GM12875 (cell line): ENCODE measurements around the gene KYNU.
A peak's percentile ranks its signal among the peaks of the same experiment; 100 is the strongest.

Source experiments
- H3K4me3 ChIP-seq: one replicate; pipeline ENCODE4 v1.5.1; 2011; ENCODE audit warnings: low read depth, low read length, control low read depth
- TF ChIP-seq, protein P1 (sequence below): IDR thresholded peaks from 2 replicates; pipeline ENCODE4 v1.5.1; 2011; ENCODE audit warnings: low read depth, mild to moderate bottlenecking, control low read depth, inconsistent platforms, low read length, moderate library complexity, borderline replicate concordance; ENCODE audit not compliant: insufficient read depth

KYNU gene

DNA sequence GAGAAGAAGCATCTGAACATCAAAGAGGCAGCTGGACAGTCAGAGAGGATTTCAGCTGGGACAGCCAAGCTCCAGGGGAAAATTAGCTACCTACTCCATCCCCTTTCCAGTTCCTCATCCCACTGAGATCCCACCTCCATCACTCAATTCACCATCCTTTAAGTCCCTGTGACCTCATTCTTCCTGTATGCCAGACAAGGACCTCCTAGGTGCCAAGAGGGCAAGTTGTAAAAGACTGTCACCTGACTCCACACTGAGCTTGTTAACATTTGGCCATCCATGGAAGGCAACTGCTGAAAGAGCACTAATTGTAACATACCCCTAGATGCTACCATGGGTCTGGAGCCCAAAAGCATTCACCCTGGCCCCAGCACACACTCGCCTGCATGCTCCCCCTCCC, 97.8 kb downstream of the KYNU start:
- no peak overlapping the region for H3K4me3 ChIP-seq
- TF ChIP-seq, protein P1, sequence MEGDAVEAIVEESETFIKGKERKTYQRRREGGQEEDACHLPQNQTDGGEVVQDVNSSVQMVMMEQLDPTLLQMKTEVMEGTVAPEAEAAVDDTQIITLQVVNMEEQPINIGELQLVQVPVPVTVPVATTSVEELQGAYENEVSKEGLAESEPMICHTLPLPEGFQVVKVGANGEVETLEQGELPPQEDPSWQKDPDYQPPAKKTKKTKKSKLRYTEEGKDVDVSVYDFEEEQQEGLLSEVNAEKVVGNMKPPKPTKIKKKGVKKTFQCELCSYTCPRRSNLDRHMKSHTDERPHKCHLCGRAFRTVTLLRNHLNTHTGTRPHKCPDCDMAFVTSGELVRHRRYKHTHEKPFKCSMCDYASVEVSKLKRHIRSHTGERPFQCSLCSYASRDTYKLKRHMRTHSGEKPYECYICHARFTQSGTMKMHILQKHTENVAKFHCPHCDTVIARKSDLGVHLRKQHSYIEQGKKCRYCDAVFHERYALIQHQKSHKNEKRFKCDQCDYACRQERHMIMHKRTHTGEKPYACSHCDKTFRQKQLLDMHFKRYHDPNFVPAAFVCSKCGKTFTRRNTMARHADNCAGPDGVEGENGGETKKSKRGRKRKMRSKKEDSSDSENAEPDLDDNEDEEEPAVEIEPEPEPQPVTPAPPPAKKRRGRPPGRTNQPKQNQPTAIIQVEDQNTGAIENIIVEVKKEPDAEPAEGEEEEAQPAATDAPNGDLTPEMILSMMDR, result no peak

DNA sequence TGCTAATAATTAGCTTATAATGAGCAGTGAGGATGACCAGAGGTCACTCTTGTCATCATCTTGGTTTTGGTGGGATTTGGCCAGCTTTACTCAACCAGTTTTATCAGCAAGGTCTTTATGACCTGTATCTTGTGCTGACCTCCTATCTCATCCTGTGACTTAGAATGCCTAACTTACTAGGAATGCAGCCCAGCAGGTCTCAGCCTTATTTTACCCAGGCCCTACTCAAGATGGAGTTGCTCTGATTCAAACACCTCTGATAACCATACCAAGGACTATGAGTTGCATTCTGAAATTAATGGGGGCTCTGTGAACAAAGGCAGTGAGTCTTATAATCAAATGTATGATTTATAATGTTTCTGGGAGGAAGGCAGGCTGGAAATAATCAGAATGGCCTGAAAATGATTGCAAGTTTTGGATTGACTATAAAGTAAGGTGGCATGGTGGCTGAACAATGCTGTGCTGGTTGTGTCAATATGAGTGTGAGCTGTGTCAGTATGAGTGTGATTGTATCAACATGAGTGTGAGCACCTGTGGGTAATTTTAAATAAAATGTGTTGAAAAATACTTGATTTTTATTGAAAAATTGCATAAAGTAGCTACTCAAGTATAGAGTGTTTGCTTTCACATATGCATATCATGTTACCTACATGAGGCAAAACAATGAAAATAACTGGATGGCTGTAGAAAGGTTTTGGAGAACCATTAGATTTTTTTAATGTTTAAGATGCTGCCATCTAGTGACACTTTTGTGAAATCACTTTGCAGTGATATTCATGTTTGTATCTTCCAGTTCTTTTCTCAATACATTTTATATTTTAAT, 103.0 kb downstream of the KYNU start:
- TF ChIP-seq, protein P1, result peak; percentile 27; the same call in 1 of the 2 replicates
- no peak overlapping the region for H3K4me3 ChIP-seq

DNA sequence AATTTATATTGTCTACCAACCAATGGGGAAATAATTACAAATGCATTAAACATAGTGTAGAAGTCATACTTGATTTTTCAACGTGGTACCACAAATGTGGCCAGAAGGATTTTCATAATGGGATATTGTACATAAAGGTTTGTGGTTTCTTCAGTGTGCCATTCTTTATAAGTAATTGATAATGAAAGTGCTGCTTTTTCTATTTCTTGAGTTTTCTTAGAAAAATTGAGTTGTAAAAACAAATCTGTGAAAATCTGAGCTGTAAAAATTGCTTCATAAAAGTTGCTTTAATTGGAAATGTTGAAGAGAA, 103.6 kb downstream of the KYNU start:
- TF ChIP-seq, protein P1, result no peak
- no peak overlapping the region for H3K4me3 ChIP-seq

DNA sequence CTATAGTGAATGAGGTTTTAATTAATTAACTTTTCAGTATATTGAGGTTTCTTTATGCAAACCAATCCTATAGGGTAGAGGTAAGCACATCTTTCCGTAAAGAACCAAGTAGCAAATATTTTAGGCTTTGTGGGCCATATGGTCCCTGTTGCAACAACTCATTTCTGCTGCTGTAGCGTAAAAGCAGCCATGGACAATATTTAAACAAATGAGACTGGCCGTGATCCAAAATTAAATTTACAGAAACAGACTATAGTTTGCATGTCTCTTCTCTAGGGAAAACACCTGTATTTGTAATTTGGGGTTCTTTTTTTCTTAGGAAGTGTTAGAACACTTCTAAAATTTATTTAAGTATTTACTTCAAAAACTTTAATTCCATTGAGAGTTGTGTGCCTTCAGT, 104.3 kb downstream of the KYNU start:
- TF ChIP-seq, protein P1, result no peak
- H3K4me3 ChIP-seq, result no peak overlapping the region

DNA sequence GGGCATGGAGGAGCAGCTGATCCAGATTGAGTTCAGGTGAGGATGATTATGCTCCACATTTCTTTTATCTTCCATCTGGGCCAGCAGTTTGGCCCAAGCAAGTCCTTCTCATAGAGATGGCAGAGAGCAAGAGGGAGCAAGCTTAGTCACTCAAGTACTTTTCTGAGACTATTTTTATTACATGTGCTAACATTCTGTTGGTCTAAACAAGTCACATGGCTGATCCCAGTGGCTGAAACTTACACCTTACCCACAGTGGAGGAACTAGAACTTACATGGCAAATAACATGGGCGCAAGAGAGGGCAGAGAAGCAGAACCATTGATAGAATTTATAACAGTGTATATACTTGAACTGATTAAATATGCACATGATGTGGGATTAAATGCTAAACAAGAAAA, 105.7 kb downstream of the KYNU start:
- no peak overlapping the region for H3K4me3 ChIP-seq
- TF ChIP-seq, protein P1, result no peak

DNA sequence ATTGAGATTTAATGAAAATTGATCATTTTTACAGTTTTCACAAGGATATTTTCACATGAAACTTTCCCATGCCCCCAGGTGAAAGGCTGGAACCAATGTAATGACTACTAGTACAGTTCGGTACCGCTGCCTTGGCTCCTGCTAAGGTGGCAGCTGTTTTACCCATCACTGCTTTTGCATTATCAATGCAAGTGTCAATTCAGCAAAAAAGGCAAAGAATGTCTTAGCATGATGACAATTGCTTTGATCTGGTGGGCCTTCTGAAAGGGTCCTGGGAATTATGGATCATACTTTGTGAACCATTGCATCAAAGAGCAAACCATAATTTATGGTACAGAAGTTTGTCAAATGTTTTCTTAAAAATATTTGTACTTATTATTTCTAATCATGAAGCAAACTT, 107.2 kb downstream of the KYNU start:
- TF ChIP-seq, protein P1, result no peak
- no peak overlapping the region for H3K4me3 ChIP-seq

DNA sequence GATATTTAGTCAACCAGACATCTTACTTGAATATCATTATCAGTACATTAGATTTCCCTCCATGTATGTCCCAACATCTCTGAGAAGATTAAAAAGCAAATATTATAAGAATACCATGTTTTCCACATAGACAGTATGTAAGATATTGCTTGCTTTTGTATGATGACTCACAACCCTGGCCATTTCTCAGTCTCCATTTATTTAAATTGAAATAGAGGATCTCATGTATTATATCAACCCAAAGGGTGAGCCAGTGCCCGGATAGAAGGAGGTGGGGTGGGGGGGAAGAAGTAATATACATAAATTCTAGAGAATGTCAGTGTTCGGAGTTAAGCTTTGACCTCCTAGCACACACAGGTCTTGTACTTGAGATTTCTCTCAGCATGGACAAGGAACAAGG, 109.6 kb downstream of the KYNU start:
- H3K4me3 ChIP-seq, result no peak overlapping the region
- TF ChIP-seq, protein P1, result no peak
